Renal cortex interstitium (tissue), 11 donors: ENCODE measurements around the gene NUP188. TPM values are rescaled to one million over a fixed set of nuclear protein-coding genes. Genes with fewer than 3 reads are reported as not detected.
A peak's percentile ranks its signal among the peaks of the same experiment; 100 is the strongest.
"Not testable (repeated sequence)": the region's sequence is repeated elsewhere in the genome, so short reads cannot be mapped to it uniquely, and the experiment has no call there.

Experiments
- DNase-seq, 11 donors: peaks; one replicate each; pipeline ENCODE4 v3.0.0-alpha.2; 2013; ENCODE audit warnings: low read depth in 9 of 11, low spot score in 4 of 11; ENCODE audit errors: extremely low read depth in 1 of 11
- polyA plus RNA-seq, 3 donors: library from polyadenylated mRNA; unstranded; fragments of 120-200 nt; gene quantifications; one replicate each; pipeline ENCODE4 v1.2.1, GENCODE V29; 2013; ENCODE audit not compliant: insufficient read length in 3 of 3

Gene NUP188
- polyA plus RNA-seq, 3 donors = 45.1 to 51.0 (median 46.6) TPM

DNA sequence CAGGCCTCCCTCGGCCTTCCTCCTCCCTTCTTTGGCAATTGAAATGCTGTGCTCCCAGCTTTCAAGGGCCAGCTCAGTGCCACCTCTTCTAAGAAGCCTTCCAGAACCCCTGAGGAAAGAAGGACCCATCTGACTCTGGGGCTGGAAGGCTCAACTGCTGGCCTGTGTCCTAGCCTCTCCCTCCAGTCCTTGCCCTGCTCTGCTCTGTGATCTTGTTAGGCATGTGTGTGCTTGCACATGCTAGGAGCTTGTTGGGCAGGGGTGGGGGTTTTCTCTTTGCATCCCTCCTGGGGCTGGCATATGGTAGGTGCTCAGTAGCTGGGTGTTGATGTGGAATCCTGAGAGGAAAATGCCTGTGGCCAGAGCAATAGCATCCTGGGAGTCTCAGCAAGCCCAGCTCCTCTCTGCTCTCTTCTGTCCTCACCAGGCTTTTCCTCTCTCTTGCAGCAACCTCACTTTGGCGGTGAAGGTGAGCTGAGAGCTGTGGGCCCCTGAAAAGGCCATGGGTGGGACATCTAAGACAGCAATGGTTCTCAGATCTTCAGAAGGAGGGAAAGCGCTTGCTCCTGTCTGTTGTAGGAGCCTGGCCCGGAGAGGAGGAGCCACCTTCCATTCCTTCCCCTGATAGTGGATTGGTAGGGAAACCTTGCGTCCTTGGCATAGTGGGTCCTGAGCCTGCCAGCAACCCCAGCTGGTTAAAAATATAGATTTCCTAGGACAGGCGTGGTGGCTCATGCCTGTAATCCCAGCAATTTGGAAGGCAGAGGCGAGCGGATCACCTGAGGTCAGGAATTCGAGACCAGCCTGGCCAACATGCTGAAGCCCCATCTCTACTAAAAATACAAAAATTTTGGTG, 10.0 kb upstream of the NUP188 start:
- no peak for DNase-seq

DNA sequence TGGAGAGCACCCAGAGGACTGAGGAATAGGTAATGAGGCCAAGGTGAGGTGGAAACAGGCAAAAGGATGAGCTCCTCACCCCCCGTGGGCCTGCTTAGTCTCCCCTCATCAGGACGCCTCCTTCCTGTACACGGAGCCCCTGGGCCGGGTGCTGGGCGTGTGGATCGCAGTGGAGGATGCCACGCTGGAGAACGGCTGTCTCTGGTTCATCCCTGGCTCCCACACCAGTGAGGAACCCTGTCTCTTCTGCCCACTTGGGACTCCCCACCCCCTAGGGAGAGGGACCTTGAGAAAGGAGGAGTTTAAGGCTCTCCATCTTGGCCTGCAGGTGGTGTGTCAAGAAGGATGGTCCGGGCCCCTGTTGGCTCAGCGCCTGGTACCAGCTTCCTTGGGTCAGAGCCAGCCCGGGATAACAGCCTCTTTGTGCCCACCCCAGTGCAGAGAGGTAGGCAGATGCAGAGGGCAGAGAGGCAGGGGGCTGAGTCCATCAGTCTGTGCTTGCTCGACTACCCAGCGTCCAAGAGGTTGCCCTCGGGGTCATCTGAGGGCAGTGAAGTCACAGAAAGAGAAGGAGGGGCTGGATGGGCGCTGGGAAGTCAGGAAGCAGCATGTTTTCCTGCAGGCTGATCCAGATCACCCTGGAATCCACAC, 7.1 kb upstream of the NUP188 start:
- no peak for DNase-seq

DNA sequence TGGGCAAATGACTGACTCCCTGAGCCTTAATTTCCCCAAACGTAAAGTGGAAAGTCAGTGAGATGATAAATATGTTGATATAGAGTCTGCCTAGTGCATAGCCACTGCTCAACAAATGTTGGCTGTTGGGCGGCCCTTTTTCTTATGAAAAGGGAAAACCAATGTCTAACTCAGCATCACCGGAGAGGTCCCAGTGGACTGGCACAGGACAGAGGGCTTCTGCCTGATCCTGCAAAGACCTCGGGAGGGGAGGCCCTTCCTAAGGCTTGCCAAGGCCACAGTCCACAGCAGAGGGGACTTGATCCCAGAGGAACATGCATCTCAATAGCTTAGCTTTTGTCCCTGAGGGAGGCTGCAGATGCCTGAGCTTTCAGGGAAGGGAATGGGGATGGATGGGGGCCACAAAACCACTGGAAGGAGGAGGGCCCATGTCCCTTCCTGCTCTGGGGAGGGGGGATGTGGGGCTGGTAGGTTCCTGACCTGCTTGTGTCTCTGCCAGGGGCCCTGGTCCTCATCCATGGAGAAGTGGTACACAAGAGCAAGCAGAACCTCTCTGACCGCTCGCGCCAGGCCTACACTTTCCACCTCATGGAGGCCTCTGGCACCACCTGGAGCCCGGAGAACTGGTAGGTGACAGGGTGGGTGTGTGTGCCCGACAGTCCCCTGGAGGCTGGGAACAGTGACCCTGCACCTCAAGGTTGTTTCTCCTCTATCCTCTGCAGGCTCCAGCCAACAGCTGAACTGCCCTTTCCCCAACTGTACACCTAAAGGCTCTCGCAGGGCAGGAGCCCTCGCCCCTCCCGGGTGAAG, 6.3 kb upstream of the NUP188 start:
- no peak for DNase-seq

DNA sequence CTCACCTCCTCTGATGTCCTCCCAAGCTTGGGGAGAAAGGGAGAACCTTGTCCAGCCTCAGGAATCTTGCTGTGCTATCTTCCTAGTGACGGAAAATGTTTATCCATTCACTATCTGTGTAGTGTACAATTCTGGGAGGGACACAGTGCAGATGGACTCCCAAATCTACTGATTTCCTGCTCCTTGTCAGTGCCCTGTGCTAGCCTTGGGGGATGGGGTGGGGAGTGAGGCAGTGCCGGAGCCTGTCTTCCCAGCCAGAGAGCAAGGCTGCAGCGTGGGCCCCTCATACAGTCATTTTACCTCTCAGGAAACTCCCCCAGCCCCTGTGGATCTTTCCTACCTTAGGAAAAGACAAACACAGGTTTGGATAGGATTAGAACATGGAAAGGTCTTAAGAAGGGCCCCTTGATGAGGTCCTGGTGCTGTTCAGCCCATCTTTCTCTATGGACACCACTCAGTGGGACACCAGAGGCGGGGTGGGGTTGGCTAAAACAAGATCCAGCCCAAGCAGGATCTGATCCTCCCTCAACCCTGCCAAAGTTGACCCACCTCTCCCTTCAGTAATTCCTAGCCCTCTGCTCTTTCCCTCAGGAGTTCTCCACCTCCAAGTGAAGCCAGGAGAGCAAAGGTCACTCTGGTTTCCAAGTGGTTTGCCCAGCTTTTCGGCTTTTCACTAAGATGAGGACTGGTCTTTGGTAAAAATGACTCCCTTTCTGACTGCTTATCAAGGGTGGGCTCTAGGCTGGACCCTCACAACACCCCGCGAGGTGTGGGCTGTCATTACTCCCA, 3.5 kb upstream of the NUP188 start:
- DNase-seq = no peak

DNA sequence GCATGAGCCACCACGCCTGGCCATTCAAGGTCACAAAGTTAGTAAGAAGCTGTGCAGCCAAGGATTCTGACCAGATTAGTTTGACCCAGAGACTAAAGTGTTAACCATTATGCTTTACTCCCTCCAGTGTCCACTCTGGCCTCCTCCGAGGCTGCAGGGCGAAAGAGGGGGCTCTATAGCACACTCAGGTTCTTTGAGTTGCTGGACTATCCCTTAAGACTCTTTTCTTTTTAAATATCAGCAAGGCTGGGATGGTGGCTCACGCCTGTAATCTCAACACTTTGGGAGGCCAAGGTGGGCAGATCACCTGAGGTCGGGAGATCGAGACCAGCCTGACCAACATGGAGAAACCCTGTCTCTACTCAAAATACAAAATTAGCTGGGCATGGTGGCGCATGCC, 2.5 kb upstream of the NUP188 start:
- DNase-seq = not testable (repeated sequence)

DNA sequence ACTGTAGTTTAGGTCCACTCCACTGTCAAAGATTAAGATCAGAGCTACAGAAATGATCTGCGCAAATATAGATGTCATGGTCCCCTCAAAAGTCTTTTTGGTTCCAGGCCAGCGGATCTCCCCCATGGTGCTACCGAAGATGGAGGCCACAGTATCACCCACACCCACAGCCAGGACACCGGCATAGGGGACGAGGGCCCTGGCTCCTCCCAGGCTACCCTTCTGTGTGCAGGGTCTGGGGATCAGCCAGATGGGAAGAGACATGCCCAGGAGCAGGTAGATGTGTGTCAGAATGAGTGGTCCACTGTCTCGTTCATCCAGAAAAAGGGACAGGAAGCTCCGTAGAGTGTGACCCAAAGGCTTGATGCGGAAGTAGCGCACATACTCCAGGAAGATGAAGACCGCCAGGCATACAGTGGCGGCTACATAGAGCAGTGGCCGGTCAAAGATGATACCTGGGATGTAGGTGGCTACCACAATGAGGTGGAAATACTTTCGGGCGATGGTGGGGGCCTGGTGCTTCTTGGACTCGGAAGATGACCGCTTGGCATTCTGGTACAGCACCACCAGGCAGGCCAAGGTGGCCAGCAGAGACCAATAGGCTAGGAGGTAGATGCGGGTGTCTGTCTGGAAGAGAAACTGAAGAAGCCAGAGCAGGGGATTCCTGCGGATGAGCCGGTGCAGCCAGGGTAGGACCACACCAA, 1.5 kb upstream of the NUP188 start:
- DNase-seq = no peak

DNA sequence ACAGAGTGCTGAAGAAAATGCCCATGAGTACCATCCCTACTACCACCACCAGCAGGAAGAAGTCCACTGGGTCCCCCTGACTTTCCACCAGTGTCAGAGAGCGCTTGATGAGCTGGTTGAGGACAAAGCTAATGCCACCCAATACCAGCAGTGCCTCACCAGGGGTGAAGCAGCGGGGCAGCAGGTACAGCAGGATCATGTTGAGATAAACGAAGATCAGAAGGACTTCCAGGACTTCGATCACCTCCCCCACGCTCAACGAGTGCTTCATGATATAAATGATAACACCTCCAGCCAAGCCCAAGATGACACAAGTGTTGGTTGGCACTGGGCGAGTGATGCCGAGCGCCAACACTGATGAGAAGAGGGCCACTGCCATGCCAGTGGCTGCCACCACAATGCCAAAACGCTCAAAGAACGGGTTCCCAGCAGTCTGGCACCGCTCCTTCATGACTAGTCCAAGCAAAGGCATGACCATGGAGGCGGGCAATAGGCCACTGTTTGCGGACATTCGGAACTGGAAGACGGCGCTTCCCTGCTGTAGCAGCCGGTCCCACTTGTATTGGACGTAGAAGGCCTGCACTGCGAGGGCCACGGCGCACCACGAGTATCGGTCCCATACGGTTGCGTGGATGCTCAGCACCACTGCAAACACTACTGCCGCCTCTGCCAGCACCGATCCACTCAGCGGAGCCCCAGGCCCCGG, 775 bp upstream of the NUP188 start:
- DNase-seq = peak in 3 of 11 donors; percentile 2 to 4 (median 3)

DNA sequence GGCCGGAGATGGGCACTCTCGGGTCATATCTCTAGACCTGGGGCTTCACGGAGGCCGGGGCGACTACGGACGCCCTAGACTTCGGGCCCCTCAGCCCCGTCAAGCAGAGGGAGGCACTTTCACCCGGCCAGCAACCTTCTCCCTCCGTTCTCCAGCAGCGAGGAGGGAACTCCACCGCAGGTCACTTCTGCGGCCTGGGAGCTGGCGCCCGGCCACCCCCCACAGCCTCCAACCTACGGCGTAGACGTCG, 297 bp upstream of the NUP188 start:
- DNase-seq = no peak

DNA sequence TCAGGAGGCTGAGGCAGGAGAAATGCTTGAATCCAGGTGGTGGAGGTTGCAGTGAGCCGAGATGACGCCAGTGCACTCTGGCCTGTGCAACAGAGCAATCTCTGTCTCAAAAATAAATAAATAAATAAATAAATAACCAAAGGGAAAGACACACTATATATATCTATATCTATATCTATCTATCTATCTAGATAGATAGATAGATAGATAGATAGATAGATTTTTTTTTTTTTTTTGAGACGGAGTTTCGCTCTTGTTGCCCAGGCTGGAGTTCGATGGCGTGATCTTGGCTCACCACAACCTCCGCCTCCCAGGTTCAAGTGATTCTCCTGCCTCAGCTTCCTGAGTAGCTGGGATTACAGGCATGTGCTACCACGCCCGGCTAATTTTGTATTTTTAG, 13.9 kb downstream of the NUP188 start:
- DNase-seq = not testable (repeated sequence)

DNA sequence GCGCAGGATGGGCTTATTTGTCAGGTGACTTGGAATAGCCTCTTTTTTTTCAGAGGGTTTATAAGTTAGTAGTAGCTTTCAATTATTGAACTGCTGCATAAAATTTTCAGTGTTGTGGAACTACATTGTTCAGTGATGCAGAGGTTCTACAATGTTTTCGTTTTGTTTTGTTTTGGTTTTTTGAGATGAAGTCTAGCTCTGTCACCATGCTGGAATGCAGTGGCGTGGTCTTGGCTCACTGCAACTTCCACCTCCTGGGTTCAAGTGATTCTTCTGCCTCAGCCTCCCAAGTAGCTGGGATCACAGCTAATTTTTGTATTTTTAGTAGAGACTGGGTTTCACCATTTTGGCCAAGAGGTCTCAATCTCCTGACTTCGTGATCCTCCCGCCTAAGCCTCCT, 22.0 kb downstream of the NUP188 start:
- no peak for DNase-seq

DNA sequence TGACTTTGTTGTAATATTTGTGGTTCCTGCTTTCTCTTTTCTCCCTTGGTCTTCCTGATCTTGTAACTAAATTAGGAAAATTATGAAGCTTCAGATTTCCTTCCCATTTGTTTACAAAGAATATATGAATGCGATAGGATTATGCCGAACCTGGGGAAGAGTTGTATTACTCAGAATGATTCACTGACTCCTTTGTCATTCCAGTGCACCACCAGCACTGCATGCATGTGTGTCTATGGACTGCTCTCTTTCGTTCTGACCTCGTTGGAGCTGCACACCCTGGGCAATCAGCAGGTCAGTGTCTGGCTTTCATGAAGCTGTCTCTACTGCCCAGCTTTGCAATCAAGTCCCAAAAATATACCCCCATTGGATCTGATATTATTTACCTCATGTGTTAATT, 25.5 kb downstream of the NUP188 start:
- no peak for DNase-seq

DNA sequence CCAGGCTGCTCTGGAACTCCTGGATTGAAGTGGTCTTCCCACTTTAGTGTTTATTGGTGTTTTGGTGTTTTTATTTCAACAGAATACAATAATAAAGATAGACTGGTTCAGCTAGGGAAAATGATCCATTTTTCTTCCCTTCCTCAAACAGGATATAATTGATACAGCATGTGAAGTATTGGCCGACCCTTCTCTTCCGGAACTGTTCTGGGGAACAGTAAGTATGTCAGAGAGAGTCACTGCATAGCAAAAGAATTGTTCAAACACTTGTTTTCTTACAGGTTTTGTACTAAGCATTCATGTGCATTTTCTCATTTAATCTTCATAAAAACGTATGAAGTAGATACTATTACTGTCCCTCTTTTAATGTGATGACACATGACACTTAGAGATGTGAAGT, 31.6 kb downstream of the NUP188 start:
- DNase-seq = no peak

DNA sequence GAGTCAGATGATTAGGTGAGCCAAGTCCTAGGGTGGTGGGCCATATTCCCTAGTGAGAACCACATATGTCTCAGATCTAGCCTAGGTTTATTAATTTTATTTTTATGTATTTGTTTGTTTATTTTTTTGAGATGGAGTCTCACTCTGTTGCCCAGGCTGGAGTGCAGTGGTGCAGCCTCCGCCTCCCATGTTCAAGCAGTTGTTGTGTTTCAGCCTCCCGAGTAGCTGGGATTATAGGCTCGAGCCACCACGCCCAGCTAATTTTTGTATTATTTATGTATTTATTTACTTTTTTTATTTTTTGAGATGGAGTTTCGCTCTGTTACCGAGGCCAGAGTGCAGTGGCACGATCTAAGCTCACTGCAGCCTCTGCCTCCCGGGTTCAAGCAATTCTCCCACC, 36.0 kb downstream of the NUP188 start:
- no peak for DNase-seq

DNA sequence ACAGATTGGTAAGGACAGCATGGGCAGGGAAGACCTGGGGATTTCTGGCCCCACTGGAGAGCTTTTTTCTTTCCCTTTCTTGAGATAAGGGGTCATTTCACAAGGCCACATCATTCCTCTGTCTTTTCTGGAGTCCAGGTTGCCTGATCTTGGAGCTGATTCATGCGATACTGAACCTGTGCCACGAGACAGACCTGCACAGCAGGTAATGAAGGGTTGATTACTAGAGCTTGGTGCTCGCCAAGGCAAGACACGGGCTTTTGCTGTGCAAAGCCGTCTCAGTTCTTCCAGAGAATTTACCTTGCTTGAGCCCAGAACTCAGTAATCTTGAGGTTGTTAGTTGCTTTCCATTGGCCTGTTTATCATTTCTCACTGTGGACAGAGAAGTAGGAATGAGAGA, 39.2 kb downstream of the NUP188 start:
- no peak for DNase-seq

DNA sequence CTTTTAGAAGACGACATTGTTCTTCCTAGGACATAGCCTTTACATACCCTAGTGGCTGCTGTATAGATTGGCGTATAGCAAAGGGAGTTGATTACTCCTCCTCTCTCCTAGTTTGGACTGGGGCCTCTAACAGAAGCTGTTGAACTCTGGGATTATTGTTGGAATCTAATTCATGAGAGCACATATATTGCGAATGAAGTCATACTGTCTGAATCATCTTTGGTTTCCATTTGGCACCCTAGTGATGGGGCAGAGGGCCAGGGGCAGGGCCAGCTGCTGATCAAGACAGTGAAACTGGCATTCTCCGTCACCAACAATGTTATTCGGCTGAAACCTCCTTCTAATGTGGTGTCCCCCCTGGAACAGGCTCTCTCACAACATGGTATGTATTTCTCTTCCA, 40.3 kb downstream of the NUP188 start:
- DNase-seq = no peak

DNA sequence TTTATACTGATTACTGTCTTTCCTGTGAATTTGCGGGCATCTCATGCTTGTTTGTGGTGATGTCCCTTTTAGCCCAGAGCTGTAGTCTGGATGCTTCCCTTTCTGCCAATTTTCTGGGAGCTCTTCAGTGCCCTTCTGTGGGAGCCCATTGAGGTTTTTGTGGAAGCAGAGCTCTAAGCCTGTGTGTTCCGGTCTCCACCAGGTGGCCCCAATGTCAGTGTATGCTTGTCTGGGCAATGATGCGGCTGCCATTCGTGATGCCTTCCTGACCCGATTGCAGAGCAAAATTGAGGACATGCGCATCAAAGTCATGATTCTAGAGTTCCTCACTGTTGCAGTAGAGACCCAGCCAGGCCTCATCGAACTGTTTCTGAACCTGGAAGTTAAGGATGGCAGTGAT, 45.5 kb downstream of the NUP188 start:
- no peak for DNase-seq

DNA sequence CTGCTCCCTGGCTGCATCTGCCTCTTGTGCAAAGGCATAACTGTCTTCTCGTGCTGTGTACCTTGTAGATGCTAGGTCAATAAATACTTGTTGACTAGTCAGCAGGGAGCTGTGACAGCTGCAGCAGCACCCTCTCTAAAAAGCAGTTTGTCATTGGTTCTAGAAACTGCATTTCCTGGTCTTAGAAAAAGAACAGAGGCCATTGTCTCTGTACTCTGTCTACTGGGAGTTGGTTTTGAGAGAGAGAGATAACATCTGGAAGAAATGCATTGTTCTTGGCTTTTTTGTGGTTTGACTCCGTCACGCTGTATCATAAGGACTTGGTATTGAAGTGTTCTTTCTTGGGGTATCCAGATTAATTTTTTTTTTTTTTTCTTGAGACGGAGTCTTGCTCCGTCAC, 48.3 kb downstream of the NUP188 start:
- DNase-seq = no peak

DNA sequence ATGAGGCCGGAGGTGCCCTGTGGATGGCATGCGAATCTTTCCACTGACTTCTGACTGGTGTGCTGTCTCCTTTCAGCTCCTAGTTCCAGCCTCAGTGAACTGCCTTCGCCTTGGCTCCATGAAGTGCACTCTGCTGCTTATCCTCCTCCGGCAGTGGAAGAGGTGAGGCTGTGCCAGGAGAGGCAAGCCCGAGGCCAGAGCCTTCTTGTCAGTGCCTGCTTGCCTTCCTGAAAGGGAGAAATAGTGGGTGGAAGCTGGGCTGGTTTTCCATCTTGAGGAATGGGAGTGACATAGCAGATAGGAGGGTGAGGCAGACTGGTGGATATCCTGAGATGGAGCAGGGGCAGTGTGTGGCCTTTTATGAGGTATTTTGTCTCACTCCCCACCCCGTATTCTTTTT, 51.0 kb downstream of the NUP188 start:
- no peak for DNase-seq
